ENCODE measurements around the gene CPA5. TPM values are rescaled to one million over a fixed set of nuclear protein-coding genes. Genes with fewer than 3 reads are reported as not detected.

CPA5 gene
- total RNA-seq, 1 experiment from 2014 or later = not detected

DNA sequence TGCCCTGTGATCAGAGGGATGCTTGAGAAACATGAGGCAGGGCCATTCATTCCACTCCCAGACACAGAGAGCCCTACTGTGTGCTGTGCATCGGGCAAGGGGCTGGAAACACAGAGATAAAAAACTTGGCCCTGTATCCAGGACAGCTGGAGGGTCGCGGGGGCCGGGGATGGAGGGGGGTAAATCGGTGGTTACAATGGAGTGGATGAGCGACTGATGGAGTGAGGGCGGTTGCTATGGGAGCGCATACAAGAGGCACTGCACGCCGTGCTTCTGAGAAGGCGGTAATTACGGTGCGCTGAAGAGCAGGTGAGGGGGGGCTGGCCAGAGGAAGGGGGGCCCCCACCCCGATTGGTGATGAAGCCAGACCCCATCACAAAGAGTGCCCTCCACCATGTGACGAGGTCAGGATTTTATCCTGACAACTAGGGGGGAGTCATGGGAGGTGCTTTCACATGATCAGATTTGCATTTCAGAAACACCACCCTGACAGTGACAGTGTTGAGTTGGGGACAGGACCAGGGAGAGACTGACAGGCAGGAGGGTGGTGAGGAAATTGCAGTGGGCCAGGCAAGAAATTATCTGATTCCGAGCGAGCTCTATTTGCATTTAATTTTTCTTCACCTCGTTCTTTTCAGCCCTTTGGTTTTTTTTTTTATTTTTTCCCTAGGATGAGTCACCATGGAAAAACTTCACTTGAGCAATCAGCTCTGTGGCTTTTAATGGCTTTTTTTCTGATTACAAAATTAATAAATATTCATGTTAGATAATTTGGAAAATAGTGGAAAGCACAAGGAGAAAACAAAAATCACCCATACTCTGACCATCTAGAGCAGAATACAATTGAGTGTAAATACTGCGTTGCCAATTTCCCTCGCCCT lies 7.8 kb downstream of the CPA5 start (continued):
- TF ChIP-seq IRF1 (CRISPR knock-in tag; IDR thresholded peaks at IDR 0.05) (no peak), JUN (CRISPR knock-in tag; IDR thresholded peaks at IDR 0.05) (no peak), FOXJ3 (CRISPR knock-in tag; IDR thresholded peaks at IDR 0.05; ENCODE audit: borderline replicate concordance) (no peak), E2F5 (CRISPR knock-in tag; IDR thresholded peaks at IDR 0.05) (no peak), ZNF317 (CRISPR knock-in tag; IDR thresholded peaks at IDR 0.05; ENCODE audit: borderline replicate concordance, low read depth) (no peak), SMAD3 (CRISPR knock-in tag; IDR thresholded peaks at IDR 0.05; ENCODE audit: borderline replicate concordance) (no peak), E2F1 (CRISPR knock-in tag; IDR thresholded peaks at IDR 0.05) (no peak)

- TF ChIP-seq NFE2L1 (CRISPR knock-in tag; IDR thresholded peaks at IDR 0.05) = no peak
- TF ChIP-seq ESRRA (CRISPR knock-in tag; IDR thresholded peaks at IDR 0.05; ENCODE audit: borderline replicate concordance) = no peak
- TF ChIP-seq TEAD4 (CRISPR knock-in tag; IDR thresholded peaks at IDR 0.05) = no peak
- TF ChIP-seq ZNF532 (CRISPR knock-in tag; IDR thresholded peaks at IDR 0.05; ENCODE audit: borderline replicate concordance) = no peak
- no peak for TF ChIP-seq FOXK1 (CRISPR knock-in tag; IDR thresholded peaks at IDR 0.05)
- no peak for TF ChIP-seq ZNF263 (CRISPR knock-in tag; IDR thresholded peaks at IDR 0.05; ENCODE audit: low read depth)
- TF ChIP-seq SP1 (CRISPR knock-in tag; conservative IDR thresholded peaks at IDR 0.05) = no peak
- no peak for TF ChIP-seq SMAD4 (CRISPR knock-in tag; IDR thresholded peaks at IDR 0.05)
- TF ChIP-seq ATF2 (CRISPR knock-in tag; IDR thresholded peaks at IDR 0.05; ENCODE audit: borderline replicate concordance, low read depth) = no peak
- no peaks in the 10 kb centered on the region for H3K27me3 Mint-ChIP-seq (ENCODE audit: low read depth)
- no peak for ATAC-seq
- DNase-seq (ENCODE audit: low spot score) = no peak
- H3K4me3 Mint-ChIP-seq = no peak overlapping the region
- H3K27ac Mint-ChIP-seq = no peak overlapping the region
- H3K4me1 Mint-ChIP-seq = peaks cover 54% of the 10 kb centered on the region
- ChIA-PET CTCF (no interaction called here), POLR2A (no interaction called here)
- H3K36me3 Mint-ChIP-seq = no peaks in the 10 kb centered on the region
- H3K9me3 Mint-ChIP-seq = no peaks in the 10 kb centered on the region
These were observed 8.6 kb downstream of the CPA5 start for GRCh38 chr7:130353196-130353595.
